ENCODE results near the gene SLC26A9. TPM values are rescaled to one million over a fixed set of nuclear protein-coding genes. Genes with fewer than 3 reads are reported as not detected.

The SLC26A9 gene
- total and polyA plus RNA-seq, 9 donors: 0.07 to 6.7 (median 0.11) TPM; not detected in 3

GRCh38 chr1:205985330-205986005 is 42.2 kb upstream of the SLC26A9 start:
- no peak overlapping the region for H3K27ac ChIP-seq
- no peaks in the 10 kb centered on the region for H3K27me3 ChIP-seq
- no peak overlapping the region for H3K4me3 ChIP-seq
- TF ChIP-seq CTCF (IDR thresholded peaks at IDR 0.05) (no peak), POLR2A (IDR thresholded peaks at IDR 0.05) (no peak), EP300 (IDR thresholded peaks at IDR 0.05) (no peak)
- intact Hi-C loops (cut with DNase I): loop anchor here in 2 of 4 donors (5.0 to 10.0 kb wide), 2 partner anchors 122 to 391 kb away; no protein-coding TSS in a partner anchor
- no peaks in the 10 kb centered on the region for H3K9me3 ChIP-seq
- H3K4me1 ChIP-seq (ENCODE audit: insufficient read depth): peaks cover 2% of the 10 kb centered on the region
- 81 to 87% (median 83%) methylated on average over 9 of the region's 9 CpGs for WGBS, 3 donors
- no peaks in the 10 kb centered on the region for H3K36me3 ChIP-seq
- no peak for DNase-seq

- Histone ChIP-seq H3K27ac (no peak overlapping the region), H3K36me3 (no peaks in the 10 kb centered on the region), H3K4me1 (ENCODE audit: insufficient read depth) (peaks cover 2% of the 10 kb centered on the region), H3K9me3 (no peaks in the 10 kb centered on the region), H3K27me3 (no peaks in the 10 kb centered on the region), H3K4me3 (no peak overlapping the region)
- DNase-seq: peak; percentile 42 to 70 (median 57)
- WGBS, 3 donors: 38 to 42% (median 40%) methylated on average over 14 of the region's 14 CpGs
- intact Hi-C loops (cut with DNase I): loop anchor here in 3 of 4 donors (5.0 to 10.0 kb wide), 2 partner anchors 123 to 389 kb away; no protein-coding TSS in a partner anchor
- no peak for TF ChIP-seq POLR2A (IDR thresholded peaks at IDR 0.05)
- TF ChIP-seq CTCF (IDR thresholded peaks at IDR 0.05): peak in 1 of 3 donors; percentile 30
These were observed 40.9 kb upstream of the SLC26A9 start for GRCh38 chr1:205983925-205984725.

DNA sequence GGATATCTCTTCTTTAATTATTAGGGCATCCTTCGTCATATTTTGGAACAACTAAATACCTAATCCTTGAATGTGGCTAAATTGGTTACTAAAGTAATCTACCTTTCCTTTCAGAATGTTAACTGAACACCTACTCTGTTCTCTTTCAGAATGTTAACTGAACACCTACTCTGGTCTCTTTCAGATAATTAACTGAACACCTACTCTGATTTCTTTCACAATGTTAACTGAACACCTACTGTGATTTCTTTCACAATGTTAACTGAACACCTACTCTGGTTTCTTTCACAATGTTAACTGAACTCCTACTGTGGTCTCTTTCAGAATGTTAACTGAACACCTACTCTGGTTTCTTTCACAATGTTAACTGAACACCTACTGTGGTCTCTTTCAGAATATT is 38.0 kb upstream of the SLC26A9 start:
- H3K9me3 ChIP-seq: no peaks in the 10 kb centered on the region
- no peaks in the 10 kb centered on the region for H3K27me3 ChIP-seq
- H3K36me3 ChIP-seq: no peaks in the 10 kb centered on the region
- H3K27ac ChIP-seq: no peak overlapping the region
- WGBS, 3 donors: 100% methylated on average over 1 of the region's 1 CpG
- intact Hi-C loops (cut with DNase I): loop anchor here in 3 of 4 donors (5.0 to 10.0 kb wide), 2 partner anchors 126 to 386 kb away; no protein-coding TSS in a partner anchor
- no peak for DNase-seq
- H3K4me1 ChIP-seq (ENCODE audit: insufficient read depth): peaks cover 4% of the 10 kb centered on the region
- TF ChIP-seq CTCF (IDR thresholded peaks at IDR 0.05): no peak
- TF ChIP-seq POLR2A (IDR thresholded peaks at IDR 0.05): no peak
- no peak for TF ChIP-seq EP300 (IDR thresholded peaks at IDR 0.05)
- no peak overlapping the region for H3K4me3 ChIP-seq

DNA sequence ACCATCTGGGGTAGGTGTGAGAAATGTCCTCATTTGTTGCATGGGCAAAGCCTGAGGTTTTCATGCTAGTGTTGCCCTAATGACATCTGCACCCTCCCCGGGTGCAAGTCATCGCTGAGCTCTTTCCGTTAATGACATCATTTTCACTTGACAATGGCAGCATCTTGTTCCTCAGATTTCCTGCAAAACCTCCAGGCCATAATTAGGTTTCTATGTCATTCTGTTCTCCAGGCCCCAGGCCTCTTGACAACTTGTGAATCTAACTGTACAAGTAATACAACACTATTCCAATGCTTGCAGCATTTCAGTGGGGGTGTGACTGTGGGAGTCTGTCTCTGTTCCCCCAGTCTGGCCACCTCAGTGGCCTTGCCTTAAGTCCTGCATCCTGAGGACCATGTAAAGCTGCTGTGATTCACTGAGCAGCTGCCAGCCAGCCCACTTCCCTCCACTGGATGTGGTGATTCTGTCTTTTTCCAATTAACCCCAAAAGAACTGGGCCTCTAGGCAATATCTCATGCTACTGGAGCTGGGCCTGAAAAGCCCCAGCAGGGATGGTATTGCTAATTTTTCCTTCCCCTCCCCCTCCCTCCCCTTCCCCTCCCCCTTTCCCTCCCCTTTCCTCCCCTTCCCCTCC is 37.1 kb upstream of the SLC26A9 start:
- Histone ChIP-seq H3K27ac (no peak overlapping the region), H3K4me3 (no peak overlapping the region), H3K4me1 (ENCODE audit: insufficient read depth) (peaks cover 4% of the 10 kb centered on the region), H3K27me3 (no peaks in the 10 kb centered on the region), H3K9me3 (no peaks in the 10 kb centered on the region), H3K36me3 (no peaks in the 10 kb centered on the region)
- no peak for DNase-seq
- TF ChIP-seq EP300 (IDR thresholded peaks at IDR 0.05): no peak
- no peak for TF ChIP-seq CTCF (IDR thresholded peaks at IDR 0.05)
- TF ChIP-seq POLR2A (IDR thresholded peaks at IDR 0.05): no peak
- intact Hi-C loops (cut with DNase I): loop anchor here in 3 of 4 donors (5.0 to 10.0 kb wide), 2 partner anchors 127 to 386 kb away; no protein-coding TSS in a partner anchor
- WGBS, 3 donors: 70 to 72% (median 72%) methylated on average over 3 of the region's 3 CpGs

Data from ovary (tissue), 9 donors.